Activated naive CD4-positive, alpha-beta T cell treated with anti-CD3 and anti-CD28 coated beads, Interleukin-2, amount 50 U/mL, for 24 hours (primary cell): ENCODE data around the gene MAP2K1.

ENCODE experiments used
- H3K27ac Mint-ChIP-seq: one replicate; pipeline ENCODE4 v1.8.0; 2021; ENCODE audit warnings: mild to moderate bottlenecking, mixed read lengths
- H3K27me3 Mint-ChIP-seq: one replicate; pipeline ENCODE4 v1.8.0; 2021; ENCODE audit warnings: mixed read lengths
- H3K36me3 Mint-ChIP-seq: one replicate; pipeline ENCODE4 v1.8.0; 2021; ENCODE audit warnings: mixed read lengths
- H3K4me1 Mint-ChIP-seq: one replicate; pipeline ENCODE4 v1.8.0; 2021; ENCODE audit warnings: mixed read lengths
- H3K4me3 Mint-ChIP-seq: one replicate; pipeline ENCODE4 v1.8.0; 2021; ENCODE audit warnings: mild to moderate bottlenecking, mixed read lengths
- H3K9me3 Mint-ChIP-seq: one replicate; pipeline ENCODE4 v1.8.0; 2021; ENCODE audit warnings: mixed read lengths

MAP2K1 gene

GRCh38 chr15:66524838-66525237, 138.1 kb downstream of the MAP2K1 start:
- Mint-ChIP-seq H3K36me3 (peaks cover 19% of the 10 kb centered on the region), H3K4me1 (no peaks in the 10 kb centered on the region), H3K9me3 (no peaks in the 10 kb centered on the region), H3K27me3 (no peaks in the 10 kb centered on the region), H3K27ac (no peak overlapping the region), H3K4me3 (no peak overlapping the region)

GRCh38 chr15:66535056-66535455, 148.3 kb downstream of the MAP2K1 start:
- Mint-ChIP-seq H3K36me3 (peaks cover 22% of the 10 kb centered on the region), H3K4me3 (no peak overlapping the region), H3K4me1 (no peaks in the 10 kb centered on the region), H3K27me3 (no peaks in the 10 kb centered on the region), H3K9me3 (no peaks in the 10 kb centered on the region), H3K27ac (no peak overlapping the region)
